Fibroblast of lung (primary cell): ENCODE measurements around the gene NT5DC1. TPM values are rescaled to one million over a fixed set of nuclear protein-coding genes. Genes with fewer than 3 reads are reported as not detected.

Experiments used
- DNase-seq, 2 donors: peaks; one replicate each; pipeline versions ENCODE4 v3.0.0 to v3.0.0-alpha.2; 2010; ENCODE audit warnings: low read depth in 2 of 2
- H2AFZ ChIP-seq: 2 replicates; pipeline ENCODE4 v1.5.1; 2012; ENCODE audit warnings: low read length, control low read depth, inconsistent platforms
- H3K27ac ChIP-seq: 2 replicates; pipeline ENCODE4 v1.5.1; 2011; ENCODE audit warnings: low read length, control low read depth; ENCODE audit not compliant: insufficient read depth
- H3K27me3 ChIP-seq: 2 replicates; pipeline ENCODE4 v1.5.1; 2011; ENCODE audit warnings: mild to moderate bottlenecking, low read length; ENCODE audit not compliant: control insufficient read depth, insufficient read depth
- H3K36me3 ChIP-seq: 2 replicates; pipeline ENCODE4 v1.5.1; 2011; ENCODE audit warnings: low read length; ENCODE audit not compliant: control insufficient read depth, insufficient read depth
- H3K4me1 ChIP-seq: 2 replicates; pipeline ENCODE4 v1.5.1; 2011; ENCODE audit warnings: low read length; ENCODE audit not compliant: control insufficient read depth, insufficient read depth; ENCODE audit errors: extremely low read depth
- H3K4me2 ChIP-seq: 2 replicates; pipeline ENCODE4 v1.5.1; 2011; ENCODE audit warnings: low read length, control low read depth; ENCODE audit not compliant: insufficient read depth; ENCODE audit errors: extremely low read depth
- H3K4me3 ChIP-seq, 4 experiments: fragments of 200-600 bp in 1 of 4; sonication (generic) in 1 of 4; replicated peaks in 1 of 4; 2 replicates each; pipeline ENCODE4 v1.5.1; 2011 to 2016; ENCODE audit warnings: low read length in 4 of 4, low read depth in 3 of 4, mild to moderate bottlenecking in 3 of 4, control low read depth in 2 of 4, inconsistent platforms in 1 of 4, mixed read lengths in 1 of 4; ENCODE audit not compliant: insufficient read depth in 1 of 4; ENCODE audit errors: control extremely low read depth in 1 of 4
- H3K79me2 ChIP-seq: 2 replicates; pipeline ENCODE4 v1.5.1; 2012; ENCODE audit warnings: mild to moderate bottlenecking, low read length, inconsistent platforms; ENCODE audit not compliant: control insufficient read depth, insufficient read depth
- H3K9ac ChIP-seq: 2 replicates; pipeline ENCODE4 v1.5.1; 2011; ENCODE audit warnings: mild to moderate bottlenecking, low read length, control low read depth; ENCODE audit not compliant: insufficient read depth
- H3K9me3 ChIP-seq: 2 replicates; pipeline ENCODE4 v1.5.1; 2012; ENCODE audit warnings: low read depth, low read length; ENCODE audit not compliant: control insufficient read depth, insufficient read depth
- H4K20me1 ChIP-seq: 2 replicates; pipeline ENCODE4 v1.5.1; 2011; ENCODE audit warnings: low read length; ENCODE audit not compliant: control insufficient read depth, insufficient read depth; ENCODE audit errors: extremely low read depth
- CTCF ChIP-seq, 2 donors: IDR thresholded peaks in 1 of 2; conservative IDR thresholded peaks in 1 of 2; 1 replicate in 1 of 2; 2 replicates in 1 of 2; pipeline ENCODE4 v1.5.1; 2011 to 2012; ENCODE audit warnings: low read length in 2 of 2, control low read depth in 1 of 2, inconsistent platforms in 1 of 2, low read depth in 1 of 2, mild to moderate bottlenecking in 1 of 2
- EZH2 ChIP-seq: IDR thresholded peaks from 2 replicates; pipeline ENCODE4 v1.5.1; 2012; ENCODE audit warnings: low read length, control low read depth, mild to moderate bottlenecking; ENCODE audit errors: missing control alignments
- polyA plus RNA-seq, 2 donors: library from polyadenylated mRNA; depleted of rRNA in 1 of 2; stranded (reverse) in 1 of 2; unstranded in 1 of 2; fragments of >200 nt; gene quantifications; 2 replicates each; pipeline ENCODE4 v1.2.1, GENCODE V29; 2011 to 2012; ENCODE audit warnings: missing spikeins in 1 of 2
- total RNA-seq: library from RNA; depleted of rRNA; stranded (reverse); fragments of >200 nt; gene quantifications from 2 replicates; pipeline ENCODE4 v1.2.1, GENCODE V29; 2014

NT5DC1 gene
- total and polyA plus RNA-seq, 2 donors (not counting 1 experiment from before 2014, with no cell fraction given): 8.1 to 17.9 TPM

- Histone ChIP-seq H3K4me2 (peak overlapping the region; percentile 84), H3K79me2 (peaks cover 44% of the 10 kb centered on the region), H3K27ac (no peak overlapping the region)
These were observed 176.5 kb downstream of the NT5DC1 start for GRCh38 chr6:116277124-116277523.

GRCh38 chr6:116278481-116278829 is 177.8 kb downstream of the NT5DC1 start:
- Histone ChIP-seq H3K4me1 (peaks cover 6% of the 10 kb centered on the region), H4K20me1 (no peaks in the 10 kb centered on the region), H3K9me3 (no peaks in the 10 kb centered on the region), H2AFZ (no peak overlapping the region), H3K36me3 (peaks cover 2% of the 10 kb centered on the region), H3K4me3 (peak overlapping the region; percentile 93 to 97 (median 95)), H3K27ac (peak overlapping the region; percentile 98), H3K79me2 (peaks cover 44% of the 10 kb centered on the region), H3K4me2 (peak overlapping the region; percentile 84), H3K27me3 (no peaks in the 10 kb centered on the region), H3K9ac (no peak overlapping the region)
- TF ChIP-seq CTCF (conservative IDR thresholded peaks at IDR 0.05 in 1 of 2, IDR thresholded peaks at IDR 0.05 in 1 of 2; ENCODE audit: low read depth in 1 of 2, low read length in 2 of 2) (no peak), EZH2 (no peak)
- DNase-seq: no peak

More at GRCh38 chr6:116277124-116277523, 176.5 kb downstream of the NT5DC1 start:
- Histone ChIP-seq H3K36me3 (peaks cover 2% of the 10 kb centered on the region), H3K9ac (no peak overlapping the region), H3K9me3 (no peaks in the 10 kb centered on the region), H4K20me1 (no peaks in the 10 kb centered on the region), H2AFZ (no peak overlapping the region), H3K27me3 (no peaks in the 10 kb centered on the region), H3K4me3 (peak overlapping the region; percentile 43 to 97 (median 72)), H3K4me1 (peaks cover 6% of the 10 kb centered on the region)
- DNase-seq: no peak
- TF ChIP-seq EZH2: no peak
- TF ChIP-seq CTCF (conservative IDR thresholded peaks at IDR 0.05 in 1 of 2, IDR thresholded peaks at IDR 0.05 in 1 of 2; ENCODE audit: low read depth in 1 of 2, low read length in 2 of 2): no peak

- Histone ChIP-seq H3K4me3 (peak overlapping the region; percentile 93 to 97 (median 95)), H4K20me1 (no peaks in the 10 kb centered on the region), H2AFZ (peak overlapping the region; percentile 92), H3K27ac (peak overlapping the region; percentile 98), H3K79me2 (peaks cover 44% of the 10 kb centered on the region), H3K4me2 (peak overlapping the region; percentile 84), H3K36me3 (peaks cover 2% of the 10 kb centered on the region), H3K4me1 (peaks cover 6% of the 10 kb centered on the region), H3K9ac (peak overlapping the region; percentile 98), H3K27me3 (no peaks in the 10 kb centered on the region), H3K9me3 (no peaks in the 10 kb centered on the region)
- DNase-seq: peak in 1 of 2 donors; percentile 58
- TF ChIP-seq CTCF (conservative IDR thresholded peaks at IDR 0.05 in 1 of 2, IDR thresholded peaks at IDR 0.05 in 1 of 2; ENCODE audit: low read depth in 1 of 2, low read length in 2 of 2) (no peak), EZH2 (no peak)
These were observed 178.2 kb downstream of the NT5DC1 start for GRCh38 chr6:116278854-116279231.
